ENCODE measurements around the gene NLRP1.

The NLRP1 gene

DNA sequence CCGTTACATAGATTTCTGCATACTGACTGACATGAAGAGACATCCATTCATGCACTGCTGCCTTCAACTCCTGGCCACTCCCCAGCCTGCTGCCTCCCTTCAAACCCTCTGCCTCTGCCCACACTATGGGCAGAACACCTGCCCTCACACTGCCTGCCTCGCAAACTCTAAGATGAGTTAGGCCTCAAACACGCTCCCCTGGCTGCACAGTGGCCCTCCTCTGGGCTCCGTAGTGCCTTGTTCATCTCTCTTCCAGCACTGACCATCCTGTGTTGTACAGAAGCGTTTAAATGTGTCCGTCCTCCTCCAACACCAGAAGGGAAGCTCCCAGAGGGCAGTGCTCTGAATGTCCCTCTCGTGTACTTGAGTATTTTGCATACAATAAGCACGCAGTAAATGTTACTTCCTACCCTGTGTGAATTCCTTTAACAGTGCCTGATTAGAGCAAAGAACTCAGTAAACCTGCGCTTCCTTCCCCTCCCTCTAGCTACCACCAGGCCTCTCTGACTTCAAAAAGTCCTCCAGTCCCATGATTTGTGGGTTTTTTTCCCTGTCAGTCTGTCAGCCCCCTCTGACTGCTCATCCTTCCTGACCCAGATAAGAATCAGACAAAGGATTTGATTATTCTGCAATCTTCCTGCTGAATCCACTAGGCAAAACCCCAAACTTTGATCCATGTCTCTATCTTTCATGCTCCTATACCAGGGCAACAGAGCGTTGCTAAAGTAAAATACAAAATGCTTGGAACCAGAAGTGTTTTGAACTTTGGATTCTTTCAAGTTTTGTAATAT lies 119.4 kb downstream of the NLRP1 start:
- TF ChIP-seq, protein P1, sequence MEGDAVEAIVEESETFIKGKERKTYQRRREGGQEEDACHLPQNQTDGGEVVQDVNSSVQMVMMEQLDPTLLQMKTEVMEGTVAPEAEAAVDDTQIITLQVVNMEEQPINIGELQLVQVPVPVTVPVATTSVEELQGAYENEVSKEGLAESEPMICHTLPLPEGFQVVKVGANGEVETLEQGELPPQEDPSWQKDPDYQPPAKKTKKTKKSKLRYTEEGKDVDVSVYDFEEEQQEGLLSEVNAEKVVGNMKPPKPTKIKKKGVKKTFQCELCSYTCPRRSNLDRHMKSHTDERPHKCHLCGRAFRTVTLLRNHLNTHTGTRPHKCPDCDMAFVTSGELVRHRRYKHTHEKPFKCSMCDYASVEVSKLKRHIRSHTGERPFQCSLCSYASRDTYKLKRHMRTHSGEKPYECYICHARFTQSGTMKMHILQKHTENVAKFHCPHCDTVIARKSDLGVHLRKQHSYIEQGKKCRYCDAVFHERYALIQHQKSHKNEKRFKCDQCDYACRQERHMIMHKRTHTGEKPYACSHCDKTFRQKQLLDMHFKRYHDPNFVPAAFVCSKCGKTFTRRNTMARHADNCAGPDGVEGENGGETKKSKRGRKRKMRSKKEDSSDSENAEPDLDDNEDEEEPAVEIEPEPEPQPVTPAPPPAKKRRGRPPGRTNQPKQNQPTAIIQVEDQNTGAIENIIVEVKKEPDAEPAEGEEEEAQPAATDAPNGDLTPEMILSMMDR (IDR thresholded peaks at IDR 0.05): no peak
- Histone ChIP-seq H3K4me3 (no peak overlapping the region), H3K27ac (no peak overlapping the region)
- no peak for DNase-seq (ENCODE audit: low spot score)
